GM12873 (cell line): ENCODE data around the gene NCOA3.

ENCODE experiments used
- CTCF ChIP-seq: IDR thresholded peaks from 2 replicates; pipeline ENCODE4 v1.5.1; 2012; ENCODE audit warnings: low read depth, mild to moderate bottlenecking, moderate library complexity, low read length, control low read depth; ENCODE audit not compliant: insufficient read depth; ENCODE audit errors: missing control alignments

The NCOA3 gene

GRCh38 chr20:47703748-47704147 lies 202.1 kb downstream of the NCOA3 start:
- TF ChIP-seq CTCF, result no peak

- peak; percentile 30 for TF ChIP-seq CTCF
Measured at GRCh38 chr20:47704746-47705496, 203.2 kb downstream of the NCOA3 start.

GRCh38 chr20:47705497-47705856 lies 203.8 kb downstream of the NCOA3 start:
- TF ChIP-seq CTCF, result no peak

GRCh38 chr20:47706345-47706744 lies 204.7 kb downstream of the NCOA3 start:
- no peak for TF ChIP-seq CTCF
